MCF 10A (cell line): ENCODE measurements around the gene FNDC5. TPM values are rescaled to one million over a fixed set of nuclear protein-coding genes. Genes with fewer than 3 reads are reported as not detected.

Experiments used
- BruUV-seq: library from RNA; stranded (reverse); fragments of 400-500 nt; replicated peaks from 2 replicates; lab custom pipeline; 2021; lab: Mats Ljungman, UMichigan
- CTCF ChIA-PET: fragments of 300-600 bp; sonication (Branson Sonifier 250); formaldehyde crosslinking; extraction: SDS; loops from one replicate; lab custom pipeline; 2021; ENCODE audit warnings: antibody characterized with exemption, inconsistent platforms; lab: Yijun Ruan, JAX
- POLR2A ChIA-PET: fragments of 300-600, 350-650 bp; sonication (Branson Sonifier 250); formaldehyde crosslinking; extraction: SDS; loops from one replicate; lab custom pipeline; 2020; ENCODE audit warnings: antibody characterized with exemption, inconsistent platforms; lab: Yijun Ruan, JAX
- DNase-seq: peaks from one replicate; pipeline ENCODE4 v3.0.0-alpha.2; 2018; ENCODE audit not compliant: unreplicated experiment
- H3K27ac Mint-ChIP-seq: one replicate; pipeline ENCODE4 v1.8.0; 2022; ENCODE audit warnings: mild to moderate bottlenecking, low read depth, mixed read lengths; ENCODE audit not compliant: unreplicated experiment
- H3K27me3 Mint-ChIP-seq: one replicate; pipeline ENCODE4 v1.8.0; 2022; ENCODE audit warnings: mixed read lengths; ENCODE audit not compliant: insufficient read depth, unreplicated experiment
- H3K36me3 Mint-ChIP-seq: one replicate; pipeline ENCODE4 v1.8.0; 2022; ENCODE audit warnings: mild to moderate bottlenecking, moderate library complexity, mixed read lengths; ENCODE audit not compliant: insufficient read depth, unreplicated experiment
- H3K4me1 Mint-ChIP-seq: one replicate; pipeline ENCODE4 v1.8.0; 2022; ENCODE audit warnings: mixed read lengths; ENCODE audit not compliant: insufficient read depth, unreplicated experiment
- H3K4me3 Mint-ChIP-seq: one replicate; pipeline ENCODE4 v1.8.0; 2022; ENCODE audit warnings: mild to moderate bottlenecking, moderate library complexity, mixed read lengths; ENCODE audit not compliant: unreplicated experiment
- H3K9me3 Mint-ChIP-seq: one replicate; pipeline ENCODE4 v1.8.0; 2022; ENCODE audit warnings: mixed read lengths; ENCODE audit not compliant: unreplicated experiment
- intact Hi-C: fragments of 100-400 bp; cut with micrococcal nuclease; formaldehyde crosslinking; loops from 2 replicates; pipeline ENCODE4 v1.14.1; 2022
- total RNA-seq: library from RNA; stranded (reverse); gene quantifications from 2 replicates; pipeline ENCODE4 v1.2.3, GENCODE V29; 2022
- TF ChIP-seq, protein P1 (sequence below): fragments of 200-600 bp; IDR thresholded peaks from one replicate; pipeline ENCODE4 v1.8.0; 2022; ENCODE audit warnings: antibody characterized with exemption, mild to moderate bottlenecking; ENCODE audit not compliant: unreplicated experiment

The FNDC5 gene
- total RNA-seq, 1 experiment from 2014 or later = not detected

DNA sequence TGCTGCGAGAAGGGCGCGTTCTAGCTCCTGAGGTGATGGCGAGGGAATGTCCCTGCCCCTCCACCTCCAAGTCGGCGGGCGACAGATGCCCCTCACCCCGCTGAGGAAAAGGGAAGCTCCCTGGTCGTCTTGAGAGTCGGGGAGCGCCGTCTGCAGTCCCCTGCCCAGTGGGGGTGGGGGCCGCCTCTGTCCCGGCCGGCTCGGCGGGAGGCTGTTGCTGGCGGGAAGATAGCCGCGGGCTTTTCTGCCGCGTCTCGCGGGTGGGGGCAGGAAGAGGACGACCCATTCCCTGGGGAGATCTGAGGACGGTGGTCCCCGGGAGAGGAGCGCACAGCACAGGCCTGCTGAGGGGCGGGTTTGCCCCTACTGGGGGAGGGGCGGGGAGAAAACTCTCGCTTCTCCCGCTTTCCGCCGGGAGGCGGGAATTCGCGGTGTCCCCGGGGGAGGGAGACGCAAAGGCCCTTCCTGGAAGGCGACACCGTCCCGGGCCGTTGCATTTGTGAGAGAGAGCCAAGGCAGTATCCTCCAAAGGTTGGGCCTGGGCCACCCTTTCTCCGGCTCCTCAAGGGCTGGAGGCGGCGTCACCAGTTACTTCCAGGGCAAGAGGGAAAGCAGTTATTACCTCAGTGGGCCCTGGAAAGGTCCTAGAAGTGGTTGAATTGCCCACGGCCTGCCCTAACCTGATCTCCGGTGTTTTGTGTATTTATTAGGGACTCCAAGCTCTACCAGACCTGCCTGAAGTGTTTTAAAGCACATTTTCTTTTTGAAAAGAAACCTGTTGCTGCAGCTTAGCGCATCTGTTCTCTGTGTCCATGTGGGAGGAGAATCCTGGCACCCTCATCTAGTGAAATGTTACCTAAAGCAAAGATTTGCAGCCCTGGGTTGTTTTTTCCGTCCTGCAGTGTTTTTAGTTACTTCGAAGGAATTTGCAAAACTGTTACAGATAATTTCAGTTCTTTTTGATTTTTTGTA lies 52.6 kb downstream of the FNDC5 start:
- no peaks in the 10 kb centered on the region for H3K9me3 Mint-ChIP-seq
- POLR2A ChIA-PET = interaction anchor here (0.7 to 3.4 kb wide), 27 partner anchors 11 to 424 kb away, joined by 3 to 18 read pairs (median 6); partner anchors contain the start of genes BSDC1, RBBP4, RNF19B and ZBTB8OS
- TF ChIP-seq, protein P1, sequence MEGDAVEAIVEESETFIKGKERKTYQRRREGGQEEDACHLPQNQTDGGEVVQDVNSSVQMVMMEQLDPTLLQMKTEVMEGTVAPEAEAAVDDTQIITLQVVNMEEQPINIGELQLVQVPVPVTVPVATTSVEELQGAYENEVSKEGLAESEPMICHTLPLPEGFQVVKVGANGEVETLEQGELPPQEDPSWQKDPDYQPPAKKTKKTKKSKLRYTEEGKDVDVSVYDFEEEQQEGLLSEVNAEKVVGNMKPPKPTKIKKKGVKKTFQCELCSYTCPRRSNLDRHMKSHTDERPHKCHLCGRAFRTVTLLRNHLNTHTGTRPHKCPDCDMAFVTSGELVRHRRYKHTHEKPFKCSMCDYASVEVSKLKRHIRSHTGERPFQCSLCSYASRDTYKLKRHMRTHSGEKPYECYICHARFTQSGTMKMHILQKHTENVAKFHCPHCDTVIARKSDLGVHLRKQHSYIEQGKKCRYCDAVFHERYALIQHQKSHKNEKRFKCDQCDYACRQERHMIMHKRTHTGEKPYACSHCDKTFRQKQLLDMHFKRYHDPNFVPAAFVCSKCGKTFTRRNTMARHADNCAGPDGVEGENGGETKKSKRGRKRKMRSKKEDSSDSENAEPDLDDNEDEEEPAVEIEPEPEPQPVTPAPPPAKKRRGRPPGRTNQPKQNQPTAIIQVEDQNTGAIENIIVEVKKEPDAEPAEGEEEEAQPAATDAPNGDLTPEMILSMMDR = no peak
- H3K4me1 Mint-ChIP-seq = peaks cover 24% of the 10 kb centered on the region
- peak overlapping the region; percentile 87 for H3K4me3 Mint-ChIP-seq
- peak; percentile 71 for DNase-seq
- H3K27ac Mint-ChIP-seq = peak overlapping the region; percentile 87
- BruUV-seq = no TSS peak
- no peaks in the 10 kb centered on the region for H3K27me3 Mint-ChIP-seq
- intact Hi-C loops = no loop called here
- CTCF ChIA-PET = interaction anchor here (0.9 to 1.0 kb wide), 2 partner anchors 26 to 106 kb away, joined by 3 to 4 read pairs; no protein-coding TSS in a partner anchor
- peaks cover 9% of the 10 kb centered on the region for H3K36me3 Mint-ChIP-seq

DNA sequence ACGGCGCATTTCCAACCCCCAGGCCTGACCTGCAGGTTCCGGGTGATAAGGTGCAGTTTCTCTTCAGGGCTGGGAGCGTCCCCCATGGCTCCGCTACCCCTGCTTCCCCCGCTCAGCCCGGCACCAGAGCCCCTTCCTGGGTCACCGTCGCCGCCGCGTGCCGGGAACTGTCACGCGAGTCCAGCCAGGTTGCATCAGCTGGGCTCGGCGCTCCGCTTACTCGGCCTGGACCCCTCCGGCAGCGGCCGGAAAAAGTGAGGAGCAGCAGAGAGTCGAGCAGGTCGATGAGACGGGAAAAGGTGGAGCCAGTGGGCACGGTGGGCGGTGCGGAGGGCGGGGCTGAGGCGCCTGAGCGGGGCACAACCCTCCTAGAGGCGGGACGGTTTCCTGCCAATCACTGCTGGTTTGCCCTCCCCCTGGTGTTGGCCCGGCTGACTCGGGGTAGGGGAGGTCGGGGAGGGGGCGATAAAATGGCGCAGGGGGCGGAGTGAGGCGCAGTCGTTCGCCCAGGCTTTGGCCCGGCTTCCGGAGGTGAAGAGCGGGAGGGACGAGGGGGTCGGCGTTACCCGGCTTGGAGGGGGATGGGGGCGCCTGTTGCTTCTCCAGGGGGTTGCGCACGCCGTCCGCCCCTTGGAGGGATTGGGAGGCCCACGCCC lies 53.4 kb downstream of the FNDC5 start, which contains the start of the genes S100PBP and YARS1:
S100PBP (plus strand) TSS at position 495 of the 656 bp plus-strand sequence. CDS start 8,447 bp downstream, outside the sequence.
YARS1 (minus strand) TSS at position 200 of the 656 bp plus-strand sequence; CDS start at position 86, 114 bp downstream.
- H3K9me3 Mint-ChIP-seq = no peaks in the 10 kb centered on the region
- no TSS peak for BruUV-seq
- peaks cover 16% of the 10 kb centered on the region for H3K36me3 Mint-ChIP-seq
- peak within 1 kb of the TSS; percentile 87 for H3K4me3 Mint-ChIP-seq
- peak within 1 kb of the TSS; percentile 87 for H3K27ac Mint-ChIP-seq
- no peaks in the 10 kb centered on the region for H3K27me3 Mint-ChIP-seq
- ChIA-PET POLR2A (interaction anchor here (0.7 to 3.4 kb wide), 32 partner anchors 10 to 423 kb away, joined by 3 to 18 read pairs (median 6); partner anchors contain the start of genes BSDC1, RBBP4, RNF19B and ZBTB8OS), CTCF (interaction anchor here (0.7 to 1.0 kb wide), 2 partner anchors 40 to 105 kb away, joined by 3 read pairs; no protein-coding TSS in a partner anchor)
- peaks cover 27% of the 10 kb centered on the region for H3K4me1 Mint-ChIP-seq
- TF ChIP-seq, protein P1 = no peak
- intact Hi-C loops = no loop called here
- peak; percentile 98 for DNase-seq

DNA sequence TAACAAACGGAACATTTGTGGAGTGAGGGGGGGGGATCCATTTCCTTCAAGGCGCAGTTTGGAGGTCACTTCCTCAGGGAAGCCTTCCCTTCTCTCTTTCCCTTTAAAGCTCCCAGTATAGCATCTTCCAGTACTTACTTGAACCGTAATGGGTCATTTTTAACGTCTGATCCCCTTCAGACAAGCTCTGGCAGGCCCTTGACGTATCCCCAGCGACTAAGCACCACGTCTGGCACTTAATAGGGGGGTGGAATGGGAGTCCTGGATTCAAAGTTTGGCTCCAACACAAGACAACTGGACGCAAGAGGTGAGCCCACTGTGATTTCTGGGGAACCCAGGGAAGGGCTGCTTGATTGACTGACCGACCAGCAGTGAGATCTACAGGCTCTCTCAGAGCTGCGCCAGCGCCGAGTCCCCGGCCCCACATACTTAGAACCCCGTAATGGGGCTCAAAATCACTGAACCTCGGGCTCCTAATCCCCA lies 54.0 kb downstream of the FNDC5 start:
- no peaks in the 10 kb centered on the region for H3K27me3 Mint-ChIP-seq
- peak overlapping the region; percentile 87 for H3K27ac Mint-ChIP-seq
- BruUV-seq = TSS peak; percentile 72
- H3K4me3 Mint-ChIP-seq = peak overlapping the region; percentile 87
- ChIA-PET POLR2A (interaction anchor here (0.7 to 3.4 kb wide), 30 partner anchors 9 to 422 kb away, joined by 3 to 18 read pairs (median 6); partner anchors contain the start of genes BSDC1, RBBP4, RNF19B and ZBTB8OS), CTCF (interaction anchor here (0.6 to 1.0 kb wide), 5 partner anchors 26 to 104 kb away, joined by 3 read pairs; a partner anchor contains a TSS)
- no peaks in the 10 kb centered on the region for H3K9me3 Mint-ChIP-seq
- H3K4me1 Mint-ChIP-seq = peaks cover 27% of the 10 kb centered on the region
- intact Hi-C loops = no loop called here
- H3K36me3 Mint-ChIP-seq = peaks cover 22% of the 10 kb centered on the region
- DNase-seq = peak; percentile 80
- TF ChIP-seq, protein P1 = no peak
